ENCODE results near the gene SERINC5.
A peak's percentile ranks its signal among the peaks of the same experiment; 100 is the strongest.
"Not testable (repeated sequence)": the region's sequence is repeated elsewhere in the genome, so short reads cannot be mapped to it uniquely, and the experiment has no call there.

SERINC5 gene

DNA sequence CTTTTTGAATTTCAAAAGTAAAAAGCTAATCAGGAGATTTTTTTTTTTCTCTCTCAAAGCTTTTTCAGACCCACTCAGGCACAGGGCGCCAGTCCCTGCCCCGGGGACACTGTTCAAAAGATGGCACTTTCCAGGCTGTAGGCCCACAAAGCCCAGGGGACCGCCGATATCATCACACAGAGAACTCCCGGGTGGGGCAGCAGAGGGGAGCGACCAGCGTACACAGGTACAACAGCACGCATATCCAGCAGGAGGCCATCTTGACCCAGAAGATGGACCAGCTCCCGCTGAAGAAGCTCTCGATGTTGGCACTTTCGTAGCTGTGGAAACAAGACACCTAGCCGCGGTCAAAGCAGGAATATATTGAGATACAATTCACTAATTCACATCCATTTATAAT is 112.4 kb downstream of the SERINC5 start:
- no peak for FAIRE-seq
- no peak for DNase-seq (ENCODE audit: insufficient read length, low spot score)

DNA sequence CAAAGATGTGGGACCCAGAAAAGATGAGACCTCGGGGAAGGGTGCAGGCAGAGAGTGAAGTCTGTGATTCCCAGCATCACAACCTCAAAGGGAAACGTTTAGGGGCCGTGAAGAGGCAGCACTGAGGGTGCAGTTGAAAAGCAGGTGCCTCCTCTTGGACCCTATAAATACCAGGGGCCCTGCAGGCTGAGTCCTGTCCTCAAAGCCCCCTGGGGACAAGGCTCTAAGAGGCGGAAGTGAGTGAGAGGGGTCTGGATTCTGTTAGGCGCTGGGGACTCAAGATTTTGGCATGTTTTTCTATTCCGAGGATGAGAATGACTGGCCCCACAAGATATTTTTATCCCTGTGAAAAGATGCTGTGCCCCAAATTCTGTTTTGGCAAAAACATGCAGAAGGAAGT is 112.9 kb downstream of the SERINC5 start:
- peak; percentile 72 for FAIRE-seq
- no peak for DNase-seq (ENCODE audit: insufficient read length, low spot score)

DNA sequence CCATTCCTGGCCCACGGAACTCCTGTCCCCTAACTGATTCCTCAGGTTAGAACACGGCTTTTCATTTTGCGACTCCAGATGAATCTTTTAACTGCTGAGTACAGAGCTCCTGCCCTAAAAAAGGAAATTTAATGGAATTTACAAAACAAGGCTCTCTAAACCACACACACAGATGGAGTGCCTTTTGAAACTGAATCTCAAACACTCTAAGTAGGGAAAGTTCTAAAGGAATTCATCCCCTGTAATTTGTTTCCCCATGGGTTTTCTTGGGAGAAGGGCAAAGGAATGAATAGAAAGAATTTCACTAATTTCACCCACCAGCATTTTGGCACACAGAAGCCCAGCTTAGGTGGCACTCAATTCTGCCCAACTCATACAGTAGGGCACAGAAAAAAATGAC is 114.2 kb downstream of the SERINC5 start:
- FAIRE-seq, result no peak
- no peak for DNase-seq (ENCODE audit: insufficient read length, low spot score)

DNA sequence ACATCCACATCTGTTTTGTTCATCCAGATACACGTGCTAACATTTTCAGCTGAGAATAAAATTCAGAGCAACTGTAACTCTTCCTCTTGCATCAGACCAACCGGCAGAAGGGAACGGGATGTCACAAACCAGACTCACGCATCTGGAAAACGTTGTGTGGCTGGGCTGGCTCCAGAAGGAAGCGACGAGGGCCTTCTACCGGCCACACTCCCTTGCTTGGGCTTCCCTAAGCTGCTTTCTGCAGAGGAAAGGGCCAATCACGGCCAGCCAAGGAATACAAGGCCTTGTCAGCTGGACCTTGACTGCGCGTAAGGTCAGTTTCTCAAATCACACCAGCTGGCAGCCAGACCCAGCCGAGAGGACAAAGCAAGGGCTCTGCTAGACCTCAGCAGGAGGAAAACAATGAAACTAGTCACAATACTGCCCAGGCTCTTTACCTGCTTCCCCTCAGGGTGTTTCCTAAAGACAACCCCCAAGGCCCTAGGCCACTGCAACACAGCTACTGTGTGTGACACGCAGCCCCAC is 114.6 kb downstream of the SERINC5 start:
- FAIRE-seq (no peak), DNase-seq (ENCODE audit: insufficient read length, low spot score) (no peak)

DNA sequence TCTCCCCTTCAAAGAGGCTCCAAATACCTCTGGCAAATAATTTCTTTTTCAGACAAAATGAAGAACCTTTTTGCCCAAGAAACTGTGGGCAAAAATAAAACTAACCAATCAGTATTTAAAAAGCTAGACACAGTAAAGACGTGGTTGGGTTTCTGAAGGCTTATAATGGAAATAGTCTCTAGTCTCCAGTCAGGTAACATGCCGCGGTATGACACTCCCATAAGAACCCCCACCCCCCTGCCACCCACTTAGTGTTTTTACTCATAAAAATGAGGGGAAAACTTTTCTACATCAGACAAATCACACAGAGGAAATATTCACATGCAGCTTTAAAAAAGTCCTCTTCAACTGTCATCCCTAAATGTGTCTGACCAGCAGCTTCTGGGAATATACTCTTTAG is 115.4 kb downstream of the SERINC5 start:
- DNase-seq (ENCODE audit: insufficient read length, low spot score) (no peak), FAIRE-seq (no peak)

DNA sequence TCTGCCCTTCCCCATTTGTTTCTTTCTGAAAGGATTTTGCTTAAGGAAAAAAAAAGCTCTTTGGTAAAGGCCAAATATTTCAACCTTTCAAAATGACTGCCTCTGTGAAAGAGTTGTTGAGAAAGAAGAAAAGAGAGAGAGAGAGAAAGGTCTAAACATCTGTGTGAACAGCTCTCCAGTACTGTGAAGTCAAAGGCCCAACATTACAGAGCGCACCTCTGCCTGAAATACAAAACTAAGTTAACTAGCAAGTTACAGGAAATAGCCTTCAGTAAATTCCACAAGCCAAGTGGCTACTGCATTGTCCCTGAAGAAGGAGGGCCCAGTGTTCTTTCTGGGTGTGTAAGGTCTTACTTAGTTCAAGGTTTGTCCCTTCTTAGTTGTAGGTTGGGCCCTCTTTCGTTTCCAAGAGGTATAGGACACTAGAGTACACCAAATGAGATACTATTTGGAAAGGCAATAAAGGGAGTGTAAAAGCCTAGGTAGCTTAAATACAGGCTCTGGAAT is 116.3 kb downstream of the SERINC5 start:
- FAIRE-seq, result no peak
- DNase-seq (ENCODE audit: insufficient read length, low spot score), result no peak

DNA sequence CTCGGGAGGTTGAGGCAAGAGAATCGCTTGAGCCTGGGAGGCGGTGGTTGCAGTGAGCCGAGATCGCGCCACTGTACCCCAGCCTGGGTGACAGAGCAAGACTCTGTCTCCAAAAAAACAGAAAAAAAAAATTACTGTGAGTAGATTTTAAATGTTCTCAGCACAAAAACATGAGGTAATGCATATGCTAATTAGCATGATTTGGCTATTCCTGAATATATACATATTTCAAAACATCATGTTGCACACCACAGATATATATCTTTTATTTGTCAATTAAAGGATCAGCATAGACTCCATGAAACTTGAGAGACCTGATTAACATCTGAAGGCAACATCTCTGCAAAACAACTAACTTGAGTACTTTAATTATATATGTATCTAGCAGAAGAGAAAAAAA is 117.4 kb downstream of the SERINC5 start:
- DNase-seq (ENCODE audit: insufficient read length, low spot score) (no peak), FAIRE-seq (no peak)

DNA sequence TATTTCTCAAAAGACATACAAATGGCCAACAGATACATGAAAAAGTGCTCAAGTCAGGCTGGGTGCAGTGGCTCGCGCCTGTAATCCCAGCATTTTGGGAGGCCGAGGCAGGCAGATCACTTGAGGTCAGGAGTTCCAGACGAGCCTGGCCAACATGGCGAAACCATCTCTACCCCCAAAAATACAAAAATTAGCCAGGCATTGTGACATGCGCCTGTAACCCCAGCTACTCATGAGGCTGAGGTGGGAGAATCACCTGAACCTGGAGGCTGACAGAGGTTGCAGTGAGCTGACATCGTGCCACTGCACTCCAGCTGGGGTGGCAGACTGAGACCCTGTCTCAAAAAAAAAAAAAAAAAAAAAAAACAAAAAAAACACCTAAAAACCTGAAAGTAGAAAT is 119.0 kb downstream of the SERINC5 start:
- not testable (repeated sequence) for FAIRE-seq; DNase-seq (ENCODE audit: insufficient read length, low spot score)

DNA sequence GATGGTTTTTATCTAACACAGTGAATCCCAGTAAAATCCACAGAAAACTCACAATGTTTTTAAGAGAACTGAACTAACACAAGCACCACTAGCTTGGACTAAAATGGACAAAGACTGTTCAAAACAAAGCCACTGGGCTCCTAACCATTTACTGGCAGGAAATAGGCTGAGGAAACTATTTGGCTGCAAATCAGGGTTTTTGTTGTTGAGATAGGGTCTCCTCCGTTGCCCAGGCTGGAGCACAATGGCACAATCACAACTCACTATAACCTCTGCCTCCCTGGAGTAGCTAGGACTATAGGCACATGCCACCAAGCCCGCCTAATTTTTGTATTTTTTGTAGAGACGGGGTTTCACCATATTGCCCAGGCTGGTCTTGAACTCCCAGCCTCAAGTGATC is 121.0 kb downstream of the SERINC5 start:
- DNase-seq (ENCODE audit: insufficient read length, low spot score), result no peak
- FAIRE-seq, result peak; percentile 21

DNA sequence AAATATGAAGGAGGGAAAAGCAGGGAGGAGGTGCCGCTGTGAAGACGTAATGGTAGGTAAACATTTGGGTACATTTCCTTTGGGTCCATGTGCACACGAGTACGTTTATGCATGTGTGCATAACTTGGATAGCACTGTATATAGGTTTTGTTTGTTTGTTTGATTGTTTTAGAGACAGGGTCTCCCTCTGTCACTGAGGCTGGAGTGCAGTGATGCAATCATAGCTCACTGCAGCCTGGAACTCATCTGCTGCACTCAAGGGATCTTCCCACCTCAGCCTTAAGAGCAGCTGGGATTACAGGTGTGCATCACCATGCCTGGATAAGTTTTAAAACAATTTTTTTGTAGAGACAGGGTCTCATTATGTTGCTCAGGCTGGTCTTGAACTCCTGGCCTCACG is 126.7 kb downstream of the SERINC5 start:
- FAIRE-seq (no peak), DNase-seq (ENCODE audit: insufficient read length, low spot score) (no peak)

DNA sequence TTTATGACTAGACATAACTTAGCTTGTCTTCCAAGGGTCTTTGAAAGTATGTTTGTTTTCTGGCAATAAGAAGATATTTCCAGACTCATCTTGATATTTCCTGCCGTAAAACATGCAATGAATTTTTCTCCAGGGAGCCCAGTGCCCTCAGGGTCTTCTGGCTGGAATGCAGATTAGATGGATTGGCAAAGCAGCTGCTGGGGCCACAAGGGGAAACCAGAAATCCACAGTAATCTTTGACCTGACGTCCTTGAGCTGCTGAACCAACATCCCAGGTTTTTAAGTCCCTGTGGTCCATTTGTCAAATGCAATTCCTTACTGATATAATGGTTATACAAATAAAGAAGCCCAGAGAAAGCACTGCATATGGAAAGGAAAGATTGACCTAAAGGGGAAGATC is 127.7 kb downstream of the SERINC5 start:
- peak; percentile 49 for FAIRE-seq

DNA sequence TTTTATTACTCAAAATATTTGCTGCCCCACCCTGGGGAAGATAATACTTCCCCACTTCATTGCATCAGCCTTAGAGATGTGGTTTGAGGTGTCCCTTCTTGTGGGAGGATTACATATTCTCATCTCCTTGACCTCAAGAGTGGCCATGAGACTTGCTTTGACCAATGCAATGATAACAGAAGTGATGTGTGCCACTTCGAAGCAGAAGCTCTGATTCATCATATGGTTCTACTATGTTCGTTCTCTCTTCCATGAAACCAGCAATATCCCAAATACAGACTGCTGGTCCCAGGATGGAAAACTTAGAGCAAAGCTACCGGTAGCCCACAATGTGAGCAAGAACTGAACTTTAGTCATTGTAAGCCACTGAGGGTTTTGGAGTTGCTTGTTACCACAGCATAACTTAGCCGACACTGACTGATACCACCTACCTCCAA is 128.7 kb downstream of the SERINC5 start:
- FAIRE-seq (peak; percentile 51), DNase-seq (ENCODE audit: insufficient read length, low spot score) (no peak)

More for the DNA sequence above, 127.7 kb downstream of the SERINC5 start:
- DNase-seq (ENCODE audit: insufficient read length, low spot score), result no peak

DNA sequence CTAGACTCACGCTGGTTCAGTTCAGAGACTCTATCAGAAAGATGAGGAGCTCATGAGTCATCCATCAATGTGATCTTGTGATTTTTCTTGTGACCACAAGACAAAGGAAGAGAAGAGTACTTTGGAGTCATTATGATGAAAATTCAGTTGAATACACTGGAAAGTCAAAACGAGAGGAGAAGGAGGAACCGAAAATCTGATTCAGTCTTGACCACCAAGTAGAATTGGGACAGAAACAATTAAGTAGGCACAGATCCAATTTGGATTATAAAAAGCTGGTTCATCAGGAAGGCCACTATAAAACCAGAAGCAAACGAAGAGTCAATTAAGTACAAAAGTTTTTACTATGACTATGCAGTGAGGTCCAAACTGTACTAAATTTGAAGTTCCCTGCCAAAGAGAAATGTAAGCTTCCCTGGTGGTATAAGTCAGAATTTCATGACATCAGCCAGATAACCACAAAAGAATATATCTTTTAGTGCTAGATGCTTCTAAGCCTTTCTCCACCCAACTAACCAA is 129.8 kb downstream of the SERINC5 start:
- FAIRE-seq, result no peak

DNA sequence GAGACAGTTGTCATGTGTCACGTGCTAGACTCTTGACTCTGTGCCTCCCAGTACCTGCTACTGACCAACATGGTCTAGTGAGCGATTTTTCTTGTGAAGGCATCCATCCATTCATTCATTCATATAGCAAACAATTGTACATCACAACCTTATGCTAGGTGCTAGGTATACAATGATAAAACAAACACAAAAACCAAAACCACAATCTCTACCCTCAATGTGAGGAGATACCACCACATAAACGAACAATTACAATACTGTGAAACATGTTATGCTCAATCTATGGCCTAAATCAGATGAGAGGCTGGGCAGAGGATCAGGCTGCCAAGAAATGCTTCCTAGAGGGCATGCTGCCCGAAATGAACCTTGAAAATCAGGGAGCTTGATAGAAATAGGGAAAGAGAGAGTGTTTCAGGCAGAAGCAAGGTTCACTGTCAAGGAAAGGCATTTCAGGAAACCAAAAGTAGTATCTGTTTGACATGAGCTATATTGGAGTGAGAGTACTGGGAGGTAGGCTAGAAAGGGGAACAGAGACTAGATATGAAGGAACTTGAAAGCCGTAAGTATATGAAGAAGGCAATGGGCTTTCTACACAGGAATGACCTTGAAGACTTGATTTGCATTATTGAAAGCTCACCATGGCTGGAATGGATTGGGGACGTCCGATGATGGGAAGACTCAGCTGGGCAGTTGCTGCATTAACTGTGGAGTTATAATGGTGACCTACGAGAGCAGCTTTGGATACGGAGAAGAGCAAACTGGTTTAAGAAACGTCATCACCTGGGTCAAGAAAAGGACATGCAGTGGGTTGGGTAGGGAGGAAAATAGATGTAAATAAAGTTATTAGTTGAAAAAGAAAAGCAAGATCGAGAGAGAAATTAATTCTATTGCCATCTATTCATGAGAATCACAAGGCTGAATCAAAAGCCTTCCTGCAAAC is 130.6 kb downstream of the SERINC5 start:
- DNase-seq (ENCODE audit: insufficient read length, low spot score) (peak; percentile 38), FAIRE-seq (peak; percentile 97)

More for the DNA sequence above, 129.8 kb downstream of the SERINC5 start:
- no peak for DNase-seq (ENCODE audit: insufficient read length, low spot score)

DNA sequence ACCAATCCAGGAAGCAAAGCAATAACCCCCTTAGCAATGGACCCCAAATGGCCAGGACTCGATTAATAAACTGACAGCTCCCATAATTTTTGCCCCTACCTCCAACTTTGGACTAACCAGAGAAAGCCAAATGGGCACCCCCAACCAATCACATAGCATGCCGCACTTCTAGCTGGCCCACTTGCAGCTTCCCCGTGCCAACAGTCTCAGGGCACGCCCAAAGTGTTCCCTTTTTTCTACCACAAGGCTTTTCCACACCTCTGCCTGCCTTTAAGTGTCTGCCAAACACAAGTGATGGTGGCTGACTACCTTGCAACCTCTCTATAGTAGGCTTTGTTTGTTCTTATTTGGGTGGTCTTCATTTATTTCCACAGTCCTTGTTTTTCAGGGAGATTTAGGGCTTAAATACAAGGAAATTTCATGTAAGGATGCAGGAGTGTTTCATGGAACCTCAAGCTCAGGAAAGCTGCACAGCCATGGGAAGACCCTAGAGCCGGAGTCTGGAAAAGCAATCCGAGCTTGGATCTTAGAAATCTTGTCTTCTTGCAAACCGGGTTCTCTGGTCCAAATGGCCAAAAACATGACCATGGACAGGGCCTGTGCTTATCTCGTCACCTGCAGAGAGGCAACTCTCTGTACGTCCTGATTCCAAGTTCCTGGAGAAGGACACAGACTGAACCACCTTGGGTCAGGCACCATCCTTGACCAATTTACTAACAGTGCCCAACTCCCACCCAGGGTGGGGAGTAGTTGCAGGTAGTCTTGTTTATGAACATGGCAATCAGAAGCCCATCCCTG is 131.5 kb downstream of the SERINC5 start:
- FAIRE-seq (no peak), DNase-seq (ENCODE audit: insufficient read length, low spot score) (no peak)

DNA sequence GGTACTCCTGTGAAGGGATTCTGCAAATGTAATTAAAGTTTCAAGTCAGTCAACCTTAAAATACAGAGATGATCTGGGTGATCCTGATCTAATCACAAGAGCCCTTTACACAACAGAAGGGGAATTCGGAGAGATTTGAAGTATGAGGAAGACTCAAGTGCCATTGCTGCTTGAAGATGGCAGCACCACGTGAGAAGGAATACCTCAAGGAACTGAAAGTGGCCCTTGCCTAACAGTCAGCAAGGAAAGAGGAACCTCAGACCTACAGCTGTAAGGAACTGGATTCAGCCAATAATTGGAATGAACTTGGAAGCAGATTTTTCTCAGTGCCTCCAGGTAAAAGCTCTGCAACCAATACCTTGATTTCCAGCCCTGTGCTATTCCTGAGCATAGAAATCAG is 133.3 kb downstream of the SERINC5 start:
- FAIRE-seq (no peak), DNase-seq (ENCODE audit: insufficient read length, low spot score) (no peak)

DNA sequence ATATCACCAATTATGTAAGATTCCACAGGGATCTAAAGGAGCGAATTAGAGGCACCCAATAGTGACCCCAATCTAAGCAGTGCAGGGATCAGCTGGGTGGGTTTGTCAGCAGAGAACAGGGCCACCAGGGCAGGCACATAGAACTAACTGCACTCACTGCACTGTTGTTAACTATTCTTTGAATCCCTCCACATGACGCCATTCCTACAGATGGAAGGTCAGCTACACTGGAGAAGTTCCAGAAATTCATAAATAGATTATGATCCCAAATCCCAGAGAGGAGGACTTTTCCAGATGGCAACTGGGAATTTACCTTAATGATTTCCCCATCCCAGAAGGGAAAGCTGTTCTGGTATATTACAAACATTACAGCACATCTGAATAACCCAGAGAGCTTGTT is 136.5 kb downstream of the SERINC5 start:
- DNase-seq (ENCODE audit: insufficient read length, low spot score) (no peak), FAIRE-seq (no peak)

DNA sequence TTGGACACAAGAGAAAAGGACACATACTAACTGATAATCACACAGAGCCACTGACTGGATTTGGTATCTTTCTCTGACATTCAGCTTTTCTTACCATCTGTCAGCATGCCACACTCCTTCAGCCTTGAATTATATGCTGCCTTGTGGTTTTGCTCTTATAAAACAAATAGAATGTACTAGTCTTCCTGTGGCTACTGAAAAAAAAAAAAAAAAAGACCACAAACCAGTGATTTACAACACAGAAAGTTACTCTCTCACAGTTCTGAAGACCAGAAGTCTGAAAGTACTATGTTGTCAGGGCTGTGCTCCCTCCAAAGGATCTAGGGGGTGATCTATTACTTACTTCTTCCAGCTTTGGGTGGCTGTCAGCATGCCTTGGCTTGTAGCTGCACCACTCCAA is 138.4 kb downstream of the SERINC5 start:
- DNase-seq (ENCODE audit: insufficient read length, low spot score), result no peak
- no peak for FAIRE-seq

DNA sequence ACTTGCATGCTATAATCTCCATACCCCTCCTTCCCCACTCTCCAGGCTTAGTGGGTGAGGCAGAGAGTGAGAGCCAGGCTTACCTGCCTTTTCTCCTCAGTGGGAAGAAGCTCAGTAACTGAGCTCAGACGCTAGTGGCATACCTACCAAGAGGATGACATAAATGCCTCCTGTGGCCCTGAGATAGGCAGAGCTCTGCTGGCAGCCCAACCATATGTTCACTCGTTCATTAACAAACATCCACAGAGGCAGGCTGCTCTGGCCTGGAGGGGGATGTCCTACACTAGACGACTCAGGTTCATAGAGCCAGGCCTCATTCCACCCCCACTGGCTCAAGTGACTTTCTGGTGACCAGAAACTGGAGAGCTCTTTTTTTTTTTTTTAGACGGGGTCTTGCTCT is 139.4 kb downstream of the SERINC5 start:
- FAIRE-seq, result no peak
- no peak for DNase-seq (ENCODE audit: insufficient read length, low spot score)

DNA sequence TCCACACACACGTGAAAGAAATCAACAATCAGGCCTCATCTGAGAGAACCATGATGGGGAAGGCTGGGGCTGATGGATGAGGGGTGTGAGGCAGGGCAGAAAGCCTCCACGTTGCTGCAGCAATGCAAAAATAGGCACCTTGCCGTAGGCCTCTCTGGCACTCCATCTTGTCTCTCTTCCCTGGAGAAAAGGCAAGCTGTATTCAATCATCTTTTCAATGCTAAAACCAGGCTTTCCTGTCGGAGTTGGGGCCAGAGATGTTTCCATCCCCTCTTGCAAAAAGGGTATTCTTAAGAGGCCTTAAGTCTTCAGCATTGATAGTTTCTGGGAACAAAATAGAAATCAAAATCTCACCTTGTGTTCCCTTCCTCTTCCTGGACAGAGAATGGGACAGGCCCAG is 139.8 kb downstream of the SERINC5 start:
- FAIRE-seq (no peak), DNase-seq (ENCODE audit: insufficient read length, low spot score) (no peak)

DNA sequence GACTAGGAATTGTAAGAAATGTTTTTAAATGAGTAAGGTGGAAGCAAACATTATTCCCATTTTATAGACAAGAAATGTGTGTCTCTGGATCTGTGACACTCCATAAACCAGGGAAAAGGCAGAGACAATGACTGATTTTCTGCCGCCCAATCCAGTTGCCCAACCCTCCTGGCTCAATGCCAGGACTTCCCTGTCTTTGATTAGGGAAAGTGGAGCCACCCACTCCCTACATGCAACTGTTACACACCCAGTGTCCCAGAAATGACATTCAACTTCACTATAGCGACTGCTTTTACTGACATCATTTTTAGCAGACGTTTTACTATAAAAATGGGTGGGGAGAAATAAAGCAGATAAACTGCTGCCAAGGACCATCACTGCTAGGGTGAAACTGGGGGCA is 141.0 kb downstream of the SERINC5 start:
- FAIRE-seq, result no peak
- DNase-seq (ENCODE audit: insufficient read length, low spot score), result no peak

All from GM19239 (cell line).